GM21447 (cell line): Measurements from ENCODE around the gene BLTP3B.

Experiments used
- ATAC-seq: cut with Tn5 transposase; IDR thresholded peaks from one replicate; pipeline ENCODE4 v1.9.1; 2021; ENCODE audit not compliant: unreplicated experiment

Gene BLTP3B

GRCh38 chr12:100123316-100124095 is 19.2 kb downstream of the BLTP3B start:
- no peak for ATAC-seq

- no peak for ATAC-seq
Measured at GRCh38 chr12:100120355-100120754, 22.3 kb downstream of the BLTP3B start.

GRCh38 chr12:100115291-100115690 is 27.4 kb downstream of the BLTP3B start:
- ATAC-seq = no peak

GRCh38 chr12:100114574-100114973 is 28.1 kb downstream of the BLTP3B start:
- ATAC-seq = no peak

GRCh38 chr12:100110276-100110675 is 32.4 kb downstream of the BLTP3B start:
- ATAC-seq = no peak

- ATAC-seq = no peak
Measured at GRCh38 chr12:100106861-100107260, 35.8 kb downstream of the BLTP3B start.

GRCh38 chr12:100105661-100106060 is 37.0 kb downstream of the BLTP3B start:
- ATAC-seq = no peak

GRCh38 chr12:100101000-100101399 is 41.7 kb downstream of the BLTP3B start:
- no peak for ATAC-seq
